ENCODE data around the gene HAUS5. TPM values are rescaled to one million over a fixed set of nuclear protein-coding genes. Genes with fewer than 3 reads are reported as not detected.

The HAUS5 gene
- total and polyA plus RNA-seq, 2 donors (not counting 1 experiment from before 2014, with no cell fraction given): 32.2 to 42.8 TPM

DNA sequence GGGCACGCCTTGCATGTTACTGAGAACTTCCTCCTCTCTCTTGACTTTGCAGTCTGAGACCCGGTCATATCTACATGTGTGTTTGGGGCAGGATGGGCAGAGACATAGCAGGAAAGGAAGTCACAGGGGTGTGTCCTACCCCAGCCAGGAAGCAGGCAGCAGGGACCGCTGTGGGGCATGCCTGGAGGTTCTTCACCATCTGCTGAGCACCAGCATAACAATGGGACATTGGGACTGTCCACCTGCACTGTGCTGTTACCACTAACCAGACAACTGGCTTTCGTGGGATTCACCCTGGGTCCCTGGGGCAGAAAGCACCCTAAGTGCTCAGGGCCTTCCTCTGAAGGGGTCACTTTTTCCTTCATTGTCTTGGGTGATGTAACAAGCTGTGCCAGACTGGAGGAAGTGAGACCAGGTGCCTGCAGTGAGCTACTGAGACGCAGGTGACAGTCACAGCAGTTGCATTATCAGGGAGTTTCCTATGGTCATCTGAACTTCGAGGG lies 2.6 kb upstream of the HAUS5 start:
- POLR2A ChIA-PET: interaction anchor here (0.8 to 1.2 kb wide), 2 partner anchors 20 to 136 kb away, joined by 4 to 5 read pairs; partner anchors contain the start of genes PSENEN and U2AF1L4
- Histone ChIP-seq H4K20me1 (ENCODE audit: control insufficient read depth, insufficient read depth, low read length, poor library complexity, severe bottlenecking) (no peaks in the 10 kb centered on the region), H3K4me1 (ENCODE audit: control insufficient read depth in 2 of 2, insufficient read depth in 2 of 2, low read length in 2 of 2) (peaks cover 38 to 53% of the 10 kb centered on the region in 2 donors), H2AFZ (ENCODE audit: insufficient read depth, low read depth, low read length, poor library complexity, severe bottlenecking) (peak overlapping the region; percentile 64), H3K9ac (ENCODE audit: low read length) (peak overlapping the region; percentile 12), H3K79me2 (ENCODE audit: control insufficient read depth, insufficient read depth, low read length) (peaks cover 11% of the 10 kb centered on the region), H3K27me3 (replicated peaks in 1 of 4; ENCODE audit: control extremely low read depth in 1 of 4, control insufficient read depth in 3 of 4, insufficient read depth in 4 of 4, low read length in 3 of 4) (no peaks in the 10 kb centered on the region), H3K36me3 (replicated peaks in 1 of 2; ENCODE audit: control extremely low read depth in 1 of 2, control insufficient read depth in 1 of 2, extremely low read depth in 1 of 2, insufficient read depth in 2 of 2, low read length in 1 of 2) (peaks cover 0 to 2% of the 10 kb centered on the region in 2 experiments), H3K27ac (ENCODE audit: low read length in 2 of 2) (peak overlapping the region; percentile 99), H3K4me2 (replicated peaks; ENCODE audit: low read depth, low read length, poor library complexity, severe bottlenecking) (peak overlapping the region; percentile 66), H3K9me3 (ENCODE audit: control extremely low read depth in 1 of 3, control insufficient read depth in 2 of 3, insufficient read depth in 1 of 3, low read length in 2 of 3) (peaks cover 0 to 13% (median 8%) of the 10 kb centered on the region in 3 donors), H3K4me3 (ENCODE audit: control extremely low read depth in 1 of 5, extremely low read depth in 1 of 5, insufficient read depth in 1 of 5, low read depth in 2 of 5, low read length in 4 of 5) (peak overlapping the region in 3 of 5 experiments; percentile 14 to 21 (median 15))
- no peak for TF ChIP-seq EZH2 (IDR thresholded peaks at IDR 0.05; ENCODE audit: borderline replicate concordance, insufficient read depth, low read depth, low read length, poor library complexity, severe bottlenecking)
- no peak for TF ChIP-seq CTCF (IDR thresholded peaks at IDR 0.05)
- ATAC-seq (ENCODE audit: low read depth) (peak; percentile 51), DNase-seq (peak; percentile 89)
- H3K9me3 Mint-ChIP-seq (ENCODE audit: insufficient read depth): no peaks in the 10 kb centered on the region
- WGBS (ENCODE audit: insufficient coverage): 19% methylated on average over 5 of the region's 6 CpGs
- peaks cover 44% of the 10 kb centered on the region for H3K4me1 Mint-ChIP-seq
- peak overlapping the region; percentile 60 for H3K4me3 Mint-ChIP-seq
- intact Hi-C loops (cut with micrococcal nuclease): no loop called here
- no peaks in the 10 kb centered on the region for H3K27me3 Mint-ChIP-seq
- H3K27ac Mint-ChIP-seq: peak overlapping the region; percentile 97
- CTCF ChIA-PET: interaction anchor here (0.6 to 2.6 kb wide), 3 partner anchors 60 to 290 kb away, joined by 3 to 9 read pairs (median 5); no protein-coding TSS in a partner anchor

DNA sequence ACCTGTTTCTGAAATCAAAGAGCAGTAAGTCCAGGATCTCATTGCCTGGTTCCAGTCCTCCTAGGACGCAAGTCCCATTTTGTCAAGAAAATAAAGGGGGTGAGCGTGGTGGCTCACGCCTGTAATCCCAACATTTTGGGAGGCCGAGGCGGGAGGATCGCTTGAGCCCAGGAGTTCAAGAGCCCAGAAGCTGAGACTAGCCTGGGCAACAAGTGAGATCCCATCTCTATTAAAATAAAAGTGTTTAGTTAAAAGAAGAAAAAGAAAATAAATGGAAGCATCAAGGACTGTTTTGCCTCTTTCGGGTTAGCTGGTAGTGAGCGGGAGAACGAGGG lies 344 bp upstream of the HAUS5 start:
- H3K27ac ChIP-seq (ENCODE audit: low read length in 2 of 2): peak overlapping the region; percentile 76 to 77
- H3K4me1 ChIP-seq (ENCODE audit: control insufficient read depth in 2 of 2, insufficient read depth in 2 of 2, low read length in 2 of 2): peaks cover 38 to 53% of the 10 kb centered on the region in 2 donors
- 0% methylated on average over 3 of the region's 9 CpGs for WGBS (ENCODE audit: insufficient coverage)
- peak overlapping the region; percentile 93 for H3K4me2 ChIP-seq (replicated peaks; ENCODE audit: low read depth, low read length, poor library complexity, severe bottlenecking)
- Mint-ChIP-seq H3K27me3 (no peaks in the 10 kb centered on the region), H3K4me1 (peaks cover 44% of the 10 kb centered on the region), H3K4me3 (peak overlapping the region; percentile 92), H3K9me3 (ENCODE audit: insufficient read depth) (no peaks in the 10 kb centered on the region), H3K27ac (peak overlapping the region; percentile 98)
- no peaks in the 10 kb centered on the region for H3K27me3 ChIP-seq (replicated peaks in 1 of 4; ENCODE audit: control extremely low read depth in 1 of 4, control insufficient read depth in 3 of 4, insufficient read depth in 4 of 4, low read length in 3 of 4)
- H3K79me2 ChIP-seq (ENCODE audit: control insufficient read depth, insufficient read depth, low read length): peaks cover 11% of the 10 kb centered on the region
- peaks cover 0 to 13% (median 8%) of the 10 kb centered on the region in 3 donors for H3K9me3 ChIP-seq (ENCODE audit: control extremely low read depth in 1 of 3, control insufficient read depth in 2 of 3, insufficient read depth in 1 of 3, low read length in 2 of 3)
- intact Hi-C loops (cut with micrococcal nuclease): loop anchor here (1.0 kb wide), 7 partner anchors 16 to 442 kb away; partner anchors contain the start of genes COX6B1, THAP8, TMEM147 and WDR62
- ChIA-PET POLR2A (interaction anchor here (1.3 kb wide), 2 partner anchors 32 to 36 kb away, joined by 3 to 5 read pairs; partner anchors contain the start of gene COX6B1), CTCF (interaction anchor here (1.0 kb wide), 1 partner anchor 28 kb away, joined by 3 read pairs; no protein-coding TSS in a partner anchor)
- no peak for TF ChIP-seq EZH2 (IDR thresholded peaks at IDR 0.05; ENCODE audit: borderline replicate concordance, insufficient read depth, low read depth, low read length, poor library complexity, severe bottlenecking)
- TF ChIP-seq CTCF (IDR thresholded peaks at IDR 0.05): no peak
- peak overlapping the region in 4 of 5 experiments; percentile 62 to 87 (median 79) for H3K4me3 ChIP-seq (ENCODE audit: control extremely low read depth in 1 of 5, extremely low read depth in 1 of 5, insufficient read depth in 1 of 5, low read depth in 2 of 5, low read length in 4 of 5)
- ATAC-seq (ENCODE audit: low read depth): no peak
- no peak overlapping the region for H2AFZ ChIP-seq (ENCODE audit: insufficient read depth, low read depth, low read length, poor library complexity, severe bottlenecking)
- no peaks in the 10 kb centered on the region for H4K20me1 ChIP-seq (ENCODE audit: control insufficient read depth, insufficient read depth, low read length, poor library complexity, severe bottlenecking)
- DNase-seq: no peak
- H3K9ac ChIP-seq (ENCODE audit: low read length): peak overlapping the region; percentile 83
- H3K36me3 ChIP-seq (replicated peaks in 1 of 2; ENCODE audit: control extremely low read depth in 1 of 2, control insufficient read depth in 1 of 2, extremely low read depth in 1 of 2, insufficient read depth in 2 of 2, low read length in 1 of 2): peaks cover 0 to 13% of the 10 kb centered on the region in 2 experiments

Measured in B cell (primary cell).